HG03108 (cell line): ENCODE data around the gene LRRN1.

Experiments
- ATAC-seq: cut with Tn5 transposase; IDR thresholded peaks from one replicate; pipeline ENCODE4 v1.9.1; 2021; ENCODE audit warnings: moderate library complexity; ENCODE audit not compliant: unreplicated experiment

The LRRN1 gene

GRCh38 chr3:3893590-3893989, 94.4 kb downstream of the LRRN1 start:
- no peak for ATAC-seq
